Omental fat pad (tissue), 4 donors: ENCODE measurements around the gene SYDE1. TPM values are rescaled to one million over a fixed set of nuclear protein-coding genes. Genes with fewer than 3 reads are reported as not detected.

Experiments used
- ATAC-seq: fragments of 150-250 bp; one replicate; pipeline ENCODE4 v1.9.1; 2016; ENCODE audit warnings: mild to moderate bottlenecking, moderate library complexity; ENCODE audit not compliant: low FRiP score
- DNase-seq: peaks from one replicate; pipeline ENCODE4 v3.0.0-alpha.2; 2019; ENCODE audit warnings: low spot score
- total RNA-seq, 4 donors: library from RNA; depleted of rRNA; stranded (reverse); fragments of >200 nt; gene quantifications; one replicate each; pipeline ENCODE4 v1.1.0, GENCODE V29; 2016
- TF ChIP-seq, protein P1 (sequence below), 3 donors: fragments of 450-650 bp; IDR thresholded peaks; one replicate each; pipeline ENCODE4 v1.5.1; 2016 to 2017; ENCODE audit warnings: antibody characterized with exemption in 3 of 3, mild to moderate bottlenecking in 3 of 3, moderate library complexity in 2 of 3

Gene SYDE1
- total RNA-seq, 4 donors from 2014 or later = 14.8 to 26.6 (median 21.6) TPM

DNA sequence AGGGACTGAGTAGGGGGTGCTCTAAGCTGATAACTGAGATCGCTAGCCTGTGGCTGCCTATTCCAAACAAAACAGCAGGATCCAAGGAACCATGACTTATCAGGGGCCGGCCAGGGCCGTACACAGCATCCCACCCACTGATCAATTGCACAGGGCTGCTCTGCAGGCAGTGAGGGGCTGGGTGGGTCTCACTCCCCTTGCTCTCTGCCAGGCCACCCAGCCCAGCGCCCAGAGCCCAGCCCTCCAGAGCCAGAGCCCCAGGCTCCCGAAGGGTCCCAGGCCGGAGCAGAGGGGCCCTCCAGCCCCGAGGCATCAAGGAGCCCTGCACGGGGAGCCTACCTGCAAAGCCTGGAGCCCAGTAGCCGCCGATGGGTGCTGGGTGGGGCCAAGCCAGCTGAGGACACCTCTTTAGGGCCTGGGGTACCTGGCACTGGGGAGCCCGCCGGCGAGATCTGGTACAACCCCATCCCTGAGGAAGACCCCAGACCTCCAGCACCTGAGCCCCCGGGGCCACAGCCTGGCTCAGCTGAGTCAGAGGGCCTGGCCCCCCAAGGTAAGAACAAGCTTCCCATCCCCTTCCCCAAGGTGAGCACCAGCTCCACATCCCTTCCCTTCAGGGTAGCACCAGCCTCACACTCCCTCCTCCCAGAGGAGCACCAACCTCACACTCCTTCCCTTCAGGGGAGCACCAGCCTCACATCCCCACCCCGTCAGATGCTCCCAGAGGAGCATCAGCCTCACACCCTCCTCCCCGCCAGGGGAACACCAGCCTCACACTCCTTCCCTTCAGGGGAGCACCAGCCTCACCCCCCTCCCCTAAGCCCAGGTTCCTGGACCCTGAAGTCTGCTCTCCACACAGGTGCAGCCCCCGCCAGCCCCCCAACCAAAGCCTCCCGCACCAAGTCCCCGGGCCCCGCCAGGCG lies 1.9 kb downstream of the SYDE1 start:
- TF ChIP-seq, protein P1, sequence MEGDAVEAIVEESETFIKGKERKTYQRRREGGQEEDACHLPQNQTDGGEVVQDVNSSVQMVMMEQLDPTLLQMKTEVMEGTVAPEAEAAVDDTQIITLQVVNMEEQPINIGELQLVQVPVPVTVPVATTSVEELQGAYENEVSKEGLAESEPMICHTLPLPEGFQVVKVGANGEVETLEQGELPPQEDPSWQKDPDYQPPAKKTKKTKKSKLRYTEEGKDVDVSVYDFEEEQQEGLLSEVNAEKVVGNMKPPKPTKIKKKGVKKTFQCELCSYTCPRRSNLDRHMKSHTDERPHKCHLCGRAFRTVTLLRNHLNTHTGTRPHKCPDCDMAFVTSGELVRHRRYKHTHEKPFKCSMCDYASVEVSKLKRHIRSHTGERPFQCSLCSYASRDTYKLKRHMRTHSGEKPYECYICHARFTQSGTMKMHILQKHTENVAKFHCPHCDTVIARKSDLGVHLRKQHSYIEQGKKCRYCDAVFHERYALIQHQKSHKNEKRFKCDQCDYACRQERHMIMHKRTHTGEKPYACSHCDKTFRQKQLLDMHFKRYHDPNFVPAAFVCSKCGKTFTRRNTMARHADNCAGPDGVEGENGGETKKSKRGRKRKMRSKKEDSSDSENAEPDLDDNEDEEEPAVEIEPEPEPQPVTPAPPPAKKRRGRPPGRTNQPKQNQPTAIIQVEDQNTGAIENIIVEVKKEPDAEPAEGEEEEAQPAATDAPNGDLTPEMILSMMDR (IDR thresholded peaks at IDR 0.05) = no peak
- DNase-seq (no peak), ATAC-seq (no peak)

- no peak for DNase-seq
- TF ChIP-seq, protein P1 (IDR thresholded peaks at IDR 0.05) = no peak
- no peak for ATAC-seq
Observed at GRCh38 chr19:15109768-15110417, 2.7 kb downstream of the SYDE1 start.

GRCh38 chr19:15110418-15110815 lies 3.2 kb downstream of the SYDE1 start:
- DNase-seq = no peak
- ATAC-seq = no peak
- TF ChIP-seq, protein P1 (IDR thresholded peaks at IDR 0.05) = no peak

DNA sequence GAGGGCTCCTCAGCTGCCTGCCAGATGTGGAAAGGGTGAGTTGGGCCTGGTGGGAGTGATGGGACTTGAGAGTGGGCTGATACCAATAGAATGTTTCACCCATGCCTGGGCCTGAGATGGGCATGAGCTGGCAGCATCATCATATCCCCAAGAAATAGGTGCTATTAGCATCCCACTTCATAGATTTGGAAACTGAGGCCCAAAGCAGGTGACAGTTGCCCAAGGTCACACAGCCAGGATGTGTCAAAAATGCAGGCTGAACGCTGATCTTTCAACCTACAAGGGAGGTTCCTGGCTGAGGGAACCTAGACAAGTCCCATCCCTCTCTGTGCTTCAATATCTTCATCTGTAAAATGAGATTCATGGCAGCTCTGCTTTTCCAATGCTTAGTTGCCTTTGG lies 4.6 kb downstream of the SYDE1 start:
- DNase-seq (no peak), ATAC-seq (no peak)
- TF ChIP-seq, protein P1 (IDR thresholded peaks at IDR 0.05) = no peak

DNA sequence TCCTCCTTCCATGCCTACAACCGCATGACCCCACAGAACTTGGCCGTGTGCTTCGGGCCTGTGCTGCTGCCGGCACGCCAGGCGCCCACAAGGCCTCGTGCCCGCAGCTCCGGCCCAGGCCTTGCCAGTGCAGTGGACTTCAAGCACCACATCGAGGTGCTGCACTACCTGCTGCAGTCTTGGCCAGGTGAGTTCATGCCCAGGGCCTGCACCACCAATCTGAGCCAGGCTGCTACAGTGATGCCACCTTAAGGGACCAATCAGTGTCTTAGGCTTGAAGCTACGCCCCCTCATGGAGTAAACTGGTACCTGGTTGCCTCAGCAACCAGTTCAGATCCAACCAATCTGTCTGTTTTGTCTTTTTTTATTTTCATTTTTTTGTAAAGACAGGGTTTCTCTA lies 5.2 kb downstream of the SYDE1 start:
- TF ChIP-seq, protein P1 (IDR thresholded peaks at IDR 0.05) = no peak
- no peak for DNase-seq

GRCh38 chr19:15113245-15114152 lies 6.3 kb downstream of the SYDE1 start:
- DNase-seq (no peak), ATAC-seq (no peak)

More for the DNA sequence above, 5.2 kb downstream of the SYDE1 start:
- ATAC-seq = no peak

More at GRCh38 chr19:15113245-15114152, 6.3 kb downstream of the SYDE1 start:
- TF ChIP-seq, protein P1 (IDR thresholded peaks at IDR 0.05) = no peak
